Stimulated activated CD8-positive, alpha-beta memory T cell treated with anti-CD3 and anti-CD28 coated beads, Interleukin-15, amount 100 ng/mL, for 48 hours (primary cell): ENCODE results near the gene COL23A1.
"Not testable (repeated sequence)": the region's sequence is repeated elsewhere in the genome, so short reads cannot be mapped to it uniquely, and the experiment has no call there.

Experiments used
- DNase-seq, 2 donors: peaks; one replicate each; pipeline ENCODE4 v3.0.0-alpha.2; 2020; ENCODE audit warnings: low read depth in 2 of 2

Gene COL23A1

DNA sequence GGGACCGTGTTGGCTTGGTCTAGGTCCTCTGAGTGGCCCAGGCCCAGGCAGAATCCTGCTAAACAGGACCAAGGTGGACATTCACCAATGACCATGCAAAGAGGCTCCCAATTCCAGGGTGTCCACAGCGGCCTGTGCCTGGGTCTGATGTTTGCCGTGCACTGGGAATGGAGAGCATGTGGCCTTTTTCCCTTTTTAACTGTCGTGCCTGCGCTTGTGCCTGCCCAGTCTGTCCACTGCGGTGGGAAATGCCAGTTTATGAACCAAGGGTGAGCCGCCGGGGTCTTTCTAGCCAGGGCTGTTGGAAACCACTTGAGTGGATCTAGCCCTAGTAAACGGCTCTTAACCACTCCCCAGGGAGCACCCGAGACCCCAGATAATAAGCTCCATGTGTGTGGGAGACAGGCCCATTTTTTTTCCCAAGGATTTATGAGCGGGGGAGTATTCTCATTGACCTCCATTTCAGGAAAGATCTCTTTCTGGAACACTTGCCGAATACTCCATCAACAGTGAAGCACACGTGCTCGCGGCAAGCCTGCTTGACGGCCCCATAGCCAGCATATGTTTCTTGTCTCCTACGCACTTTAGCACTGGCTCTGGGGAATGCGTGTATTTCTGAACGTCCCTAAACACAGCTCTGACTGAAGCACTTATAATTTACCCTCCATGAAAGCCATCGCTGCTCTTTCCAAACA lies 264.4 kb downstream of the COL23A1 start:
- DNase-seq, result no peak

- no peak for DNase-seq
Measured at GRCh38 chr5:178325311-178325678, 264.9 kb downstream of the COL23A1 start.

DNA sequence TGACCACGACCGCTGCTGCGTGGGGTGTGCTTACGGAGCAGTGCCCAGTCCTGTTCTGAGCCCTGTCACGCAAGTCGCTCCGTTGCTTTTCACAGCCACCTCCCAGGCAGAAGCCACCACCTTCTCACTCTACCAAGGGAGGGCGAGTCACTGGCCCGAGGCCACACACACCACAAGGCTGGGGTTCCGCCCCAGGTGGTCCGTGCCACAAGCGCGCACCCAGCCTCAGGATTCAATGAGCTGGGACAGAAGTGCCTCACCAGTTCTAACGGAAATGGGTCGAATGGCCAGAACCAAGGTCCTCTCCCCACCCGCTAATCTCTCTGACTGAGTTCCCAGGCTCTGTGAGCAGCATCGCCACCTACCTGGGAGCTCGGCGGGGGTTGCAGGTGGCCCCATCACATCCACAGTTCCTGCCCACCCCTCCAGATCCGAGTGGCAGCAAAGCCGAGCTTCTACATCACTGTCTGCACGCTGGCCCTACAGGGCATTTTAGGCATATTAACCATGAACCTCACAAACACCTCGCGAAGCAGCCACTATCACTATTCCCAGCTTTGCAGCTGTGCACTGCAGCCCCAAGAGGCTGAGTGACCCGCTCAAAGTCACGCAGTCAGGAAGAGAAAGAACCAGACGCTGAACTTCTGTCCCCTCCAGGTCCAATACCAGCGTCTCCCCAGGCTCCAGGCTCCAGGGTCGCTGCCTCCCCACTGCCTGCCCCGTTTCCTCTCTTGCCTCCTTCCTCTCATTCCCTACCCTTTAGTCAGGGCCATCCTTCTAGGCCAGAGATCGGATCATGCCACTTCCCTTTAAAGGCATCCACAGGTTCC lies 265.5 kb downstream of the COL23A1 start:
- no peak for DNase-seq

- DNase-seq, result no peak
Measured at GRCh38 chr5:178323961-178324360, 266.2 kb downstream of the COL23A1 start.

GRCh38 chr5:178323541-178323865 lies 266.7 kb downstream of the COL23A1 start:
- DNase-seq, result no peak

DNA sequence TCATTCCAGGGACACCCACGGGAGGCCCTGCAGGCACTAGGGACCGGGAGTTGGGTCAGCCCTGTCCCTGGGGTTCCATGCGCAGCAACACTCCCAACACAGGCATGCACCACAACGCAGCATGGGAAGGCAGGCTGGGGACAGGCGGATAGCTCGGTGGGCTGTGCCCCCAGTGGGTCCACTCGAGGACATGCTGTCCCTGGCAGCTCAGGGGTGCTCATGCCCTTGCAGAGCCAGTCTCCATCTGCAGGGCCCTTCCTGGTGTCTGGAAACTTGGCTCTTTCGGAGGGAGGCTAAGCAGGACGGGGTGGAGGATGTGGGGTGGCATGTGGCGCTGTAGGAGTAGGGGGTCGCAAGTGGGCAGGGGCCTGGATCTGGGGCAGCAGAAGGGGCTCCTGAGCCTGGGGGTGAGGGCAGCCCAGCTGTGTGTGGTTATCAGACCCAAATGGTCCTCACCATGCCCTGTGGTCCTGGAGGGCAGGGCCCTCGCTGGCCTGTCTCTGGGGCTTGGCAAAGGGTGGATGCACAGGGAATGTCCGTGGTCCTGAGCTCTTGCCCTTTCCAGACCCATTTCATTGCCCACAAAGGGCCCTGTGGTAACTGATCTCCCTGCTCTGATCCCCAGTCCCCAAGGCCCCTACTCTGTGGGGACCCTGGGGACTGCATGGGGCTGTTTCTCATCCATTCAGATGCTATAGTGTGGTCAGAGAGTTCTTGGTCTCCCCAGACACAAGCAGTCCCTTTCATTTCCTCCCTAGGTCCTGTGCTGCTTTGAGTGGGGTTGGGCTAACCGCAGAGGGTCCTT lies 267.3 kb downstream of the COL23A1 start:
- no peak for DNase-seq

GRCh38 chr5:178320281-178320855 lies 269.8 kb downstream of the COL23A1 start:
- no peak for DNase-seq

GRCh38 chr5:178319541-178320041 lies 270.6 kb downstream of the COL23A1 start:
- DNase-seq, result no peak

- no peak for DNase-seq
Measured at GRCh38 chr5:178318893-178319292, 271.3 kb downstream of the COL23A1 start.

- no peak for DNase-seq
Measured at GRCh38 chr5:178318382-178318781, 271.8 kb downstream of the COL23A1 start.

GRCh38 chr5:178317727-178318126 lies 272.5 kb downstream of the COL23A1 start:
- not testable (repeated sequence) for DNase-seq

DNA sequence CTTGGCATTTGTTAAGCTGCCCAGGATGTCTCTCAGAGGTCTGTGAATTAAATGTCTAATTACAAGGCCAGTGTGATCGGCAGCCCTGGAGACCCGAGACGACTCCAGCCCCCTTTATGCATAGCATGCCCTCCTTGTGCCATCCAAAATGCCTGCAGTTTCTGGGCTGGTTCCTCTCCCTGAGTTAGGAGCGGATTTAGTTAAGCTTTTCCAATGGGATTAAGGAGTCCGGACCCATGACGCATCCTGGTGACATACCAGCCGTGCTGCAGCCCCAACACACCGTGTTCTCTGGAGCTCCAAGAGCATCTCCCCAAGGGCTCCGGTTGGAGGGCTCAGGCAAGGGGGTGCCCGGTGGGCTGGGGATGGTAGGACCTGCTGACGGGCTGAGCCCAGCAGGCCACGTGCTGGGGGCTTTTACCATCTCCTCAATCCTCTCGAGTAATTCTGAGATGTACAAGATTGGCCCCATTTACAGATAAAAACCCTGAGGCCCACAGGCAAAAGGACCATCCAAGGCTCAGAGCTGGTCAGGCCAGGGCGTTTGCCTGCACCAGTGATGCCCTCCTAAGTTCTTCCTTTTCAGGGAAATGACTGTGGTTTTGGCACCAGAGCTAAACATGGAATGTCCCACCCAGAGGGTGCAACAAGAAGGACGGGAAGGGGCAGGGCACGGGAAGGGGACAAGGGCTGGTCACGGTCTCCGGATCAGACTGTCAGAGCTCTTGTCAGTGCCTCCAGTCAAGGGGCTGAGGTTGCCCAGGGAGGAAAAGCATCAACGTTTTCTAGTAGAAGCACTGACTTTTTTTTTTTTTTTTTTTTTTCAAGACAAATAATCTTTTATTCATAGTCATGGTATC lies 275.0 kb downstream of the COL23A1 start:
- DNase-seq, result no peak

GRCh38 chr5:178314061-178314660 lies 276.0 kb downstream of the COL23A1 start:
- DNase-seq, result no peak

GRCh38 chr5:178313316-178313715 lies 276.9 kb downstream of the COL23A1 start:
- no peak for DNase-seq

DNA sequence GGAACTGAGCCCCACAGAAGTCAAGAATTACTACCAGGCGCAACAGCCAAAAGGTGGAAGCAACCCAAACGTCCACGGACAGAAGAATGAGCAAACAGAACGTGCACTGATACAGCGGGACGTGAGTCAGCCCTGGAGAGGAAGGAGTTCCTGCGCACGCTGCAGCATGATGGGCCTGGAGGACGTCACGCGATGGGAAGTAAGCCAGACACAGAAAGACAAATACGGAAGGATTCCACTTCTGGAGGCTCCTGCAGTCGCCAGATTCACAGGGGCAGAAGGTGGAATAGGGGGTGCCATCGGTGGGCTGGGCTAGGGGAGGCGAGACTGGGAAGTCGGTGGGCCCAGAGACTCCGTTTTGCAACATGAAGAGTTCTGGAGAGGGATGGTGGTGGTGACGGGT lies 277.3 kb downstream of the COL23A1 start:
- no peak for DNase-seq

- no peak for DNase-seq
Measured at GRCh38 chr5:178310130-178310865, 279.9 kb downstream of the COL23A1 start.

- no peak for DNase-seq
Measured at GRCh38 chr5:178309271-178310013, 280.8 kb downstream of the COL23A1 start.

- no peak for DNase-seq
Measured at GRCh38 chr5:178308541-178309092, 281.6 kb downstream of the COL23A1 start.
